IPS DF 6.9 (cell line): Measurements from ENCODE around the gene LMF1.
"Not testable (repeated sequence)": the region's sequence is repeated elsewhere in the genome, so short reads cannot be mapped to it uniquely, and the experiment has no call there.

Experiments used
- DNase-seq: peaks from one replicate; pipeline ENCODE4 v3.0.0-alpha.2; 2013; ENCODE audit warnings: low read depth, low spot score
- H3K27ac ChIP-seq: one replicate; pipeline ENCODE4 v1.5.1; 2013; ENCODE audit warnings: low read length, control low read depth
- H3K27me3 ChIP-seq: 2 replicates; pipeline ENCODE4 v1.6.1; 2013; ENCODE audit warnings: mild to moderate bottlenecking, low read length; ENCODE audit not compliant: control insufficient read depth, insufficient read depth
- H3K36me3 ChIP-seq: 2 replicates; pipeline ENCODE4 v1.6.1; 2013; ENCODE audit warnings: low read length; ENCODE audit not compliant: control insufficient read depth, insufficient read depth
- H3K4me1 ChIP-seq: 2 replicates; pipeline ENCODE4 v1.6.1; 2013; ENCODE audit warnings: low read length; ENCODE audit not compliant: control insufficient read depth, insufficient read depth
- H3K4me3 ChIP-seq: 2 replicates; pipeline ENCODE4 v1.5.1; 2013; ENCODE audit warnings: mild to moderate bottlenecking, low read length
- H3K9me3 ChIP-seq: 2 replicates; pipeline ENCODE4 v1.6.1; 2013; ENCODE audit warnings: low read length, inconsistent platforms; ENCODE audit not compliant: control insufficient read depth, insufficient read depth
- WGBS: extraction: QIAGEN DNeasy Blood & Tissue Kit; methylation state at CpG from one replicate; pipeline ENCODE4 v1.1.7; 2013; ENCODE audit warnings: mixed read lengths, missing lambda C conversion rate; ENCODE audit not compliant: insufficient read length, insufficient coverage; 5-methylcytosine and 5-hydroxymethylcytosine counted together

LMF1 gene

DNA sequence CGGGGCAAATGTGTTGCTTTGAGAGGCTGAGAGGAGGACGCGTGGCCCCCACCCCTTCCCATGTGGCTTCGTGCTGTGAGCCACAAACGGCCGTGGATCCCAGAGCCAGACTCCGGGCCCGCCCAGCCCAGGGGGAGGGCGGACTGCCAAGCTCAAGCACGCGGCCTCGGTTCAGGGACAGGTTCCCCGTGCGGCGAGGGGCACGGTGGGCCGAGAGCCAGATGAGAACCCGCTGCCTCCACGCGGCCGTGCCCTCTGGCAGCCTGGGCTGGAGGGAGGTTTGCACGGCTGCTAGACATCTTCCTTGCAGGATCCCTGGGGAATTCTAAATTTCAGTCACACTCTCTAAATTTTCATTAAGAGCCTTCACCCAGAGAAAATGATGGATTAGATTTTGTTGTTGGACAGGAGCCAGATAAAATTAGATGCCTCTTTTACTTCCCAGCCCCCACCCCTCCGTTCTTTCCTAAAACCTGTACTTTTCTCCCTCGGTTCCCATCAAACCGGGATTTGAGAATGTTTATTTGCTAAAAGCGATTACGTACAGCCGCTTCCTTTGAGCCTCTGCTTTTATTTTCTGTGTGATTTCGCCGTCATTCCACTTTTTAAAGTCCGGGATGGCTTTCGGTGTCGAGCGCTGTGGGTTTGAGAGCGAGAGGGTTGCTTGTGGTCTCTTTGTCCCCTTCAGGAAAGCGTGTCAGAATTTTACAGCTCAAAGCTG, 145.3 kb downstream of the LMF1 start:
- H3K4me1 ChIP-seq, result peaks cover 3% of the 10 kb centered on the region
- no peaks in the 10 kb centered on the region for H3K36me3 ChIP-seq
- no peaks in the 10 kb centered on the region for H3K27me3 ChIP-seq
- H3K4me3 ChIP-seq, result no peak overlapping the region
- DNase-seq, result no peak
- WGBS, result no CpG with 5 or more reads among the region's 36 CpGs
- no peaks in the 10 kb centered on the region for H3K9me3 ChIP-seq
- no peak overlapping the region for H3K27ac ChIP-seq

DNA sequence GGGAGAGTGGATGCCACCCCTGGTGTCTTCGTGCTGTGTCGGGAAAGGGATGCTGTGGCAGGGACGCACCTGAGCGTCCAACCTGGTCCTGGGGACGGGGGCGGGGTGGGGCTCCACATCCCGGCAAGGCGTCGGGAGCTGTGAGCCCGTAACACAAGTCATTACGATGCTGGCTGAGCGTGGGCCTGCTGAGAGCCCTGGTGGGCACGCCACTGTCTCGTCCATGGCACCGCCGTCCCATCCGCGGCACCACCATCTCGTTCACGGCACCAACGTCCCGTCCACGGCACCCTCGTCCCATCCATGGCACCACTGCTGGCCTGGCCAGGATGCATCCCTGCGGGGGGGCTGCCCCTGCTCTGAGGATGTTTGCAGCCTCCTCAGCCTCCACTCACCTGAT, 146.2 kb downstream of the LMF1 start:
- H3K4me3 ChIP-seq, result no peak overlapping the region
- no peaks in the 10 kb centered on the region for H3K36me3 ChIP-seq
- no peaks in the 10 kb centered on the region for H3K27me3 ChIP-seq
- no peak overlapping the region for H3K27ac ChIP-seq
- DNase-seq, result no peak
- WGBS, result no CpG with 5 or more reads among the region's 25 CpGs
- H3K9me3 ChIP-seq, result no peaks in the 10 kb centered on the region
- H3K4me1 ChIP-seq, result peaks cover 3% of the 10 kb centered on the region

DNA sequence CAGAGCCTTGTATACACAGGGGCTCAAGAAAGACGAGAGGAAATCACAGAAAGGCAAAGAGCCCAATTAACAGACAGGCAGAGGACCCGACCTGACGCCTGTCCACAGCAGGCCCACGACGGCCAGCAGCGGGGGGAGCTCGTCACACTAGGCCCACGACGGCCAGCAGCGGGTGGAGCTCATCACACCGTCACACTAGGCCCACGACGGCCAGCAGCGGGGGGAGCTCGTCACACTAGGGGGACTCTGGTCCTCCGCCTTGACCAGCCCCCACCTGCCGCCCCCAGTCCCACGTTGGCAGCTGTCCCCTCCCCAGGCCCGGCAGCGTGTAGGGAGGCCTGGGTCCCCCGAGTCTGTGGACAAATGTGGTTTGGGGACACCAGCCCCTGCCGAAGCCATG, 146.6 kb downstream of the LMF1 start:
- no CpG with 5 or more reads among the region's 22 CpGs for WGBS
- H3K9me3 ChIP-seq, result no peaks in the 10 kb centered on the region
- no peak for DNase-seq
- H3K27ac ChIP-seq, result no peak overlapping the region
- H3K36me3 ChIP-seq, result no peaks in the 10 kb centered on the region
- H3K4me3 ChIP-seq, result no peak overlapping the region
- peaks cover 3% of the 10 kb centered on the region for H3K4me1 ChIP-seq
- H3K27me3 ChIP-seq, result no peaks in the 10 kb centered on the region

DNA sequence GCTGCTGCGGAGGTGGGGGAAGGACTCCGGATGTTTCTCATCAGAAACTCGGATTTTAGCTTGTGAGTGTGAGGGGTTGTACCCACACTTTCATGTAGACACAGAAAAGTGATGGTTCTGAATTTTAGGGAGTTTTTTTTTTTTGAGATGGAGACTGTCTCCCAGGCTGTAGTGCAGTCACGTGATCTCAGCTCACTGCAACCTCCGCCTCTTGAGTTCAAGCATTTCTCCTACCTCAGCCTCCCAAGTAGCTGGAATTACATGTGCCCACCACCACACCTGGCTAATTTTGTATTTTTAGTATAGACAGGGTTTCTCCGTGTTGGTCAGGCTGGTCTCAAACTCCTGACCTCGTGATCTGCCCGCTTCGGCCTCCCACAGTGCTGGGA, 147.9 kb downstream of the LMF1 start:
- Histone ChIP-seq H3K27me3 (no peaks in the 10 kb centered on the region), H3K4me3 (no peak overlapping the region), H3K9me3 (no peaks in the 10 kb centered on the region), H3K4me1 (peaks cover 3% of the 10 kb centered on the region), H3K36me3 (no peaks in the 10 kb centered on the region), H3K27ac (no peak overlapping the region)
- WGBS, result no CpG with 5 or more reads among the region's 9 CpGs
- DNase-seq, result no peak

DNA sequence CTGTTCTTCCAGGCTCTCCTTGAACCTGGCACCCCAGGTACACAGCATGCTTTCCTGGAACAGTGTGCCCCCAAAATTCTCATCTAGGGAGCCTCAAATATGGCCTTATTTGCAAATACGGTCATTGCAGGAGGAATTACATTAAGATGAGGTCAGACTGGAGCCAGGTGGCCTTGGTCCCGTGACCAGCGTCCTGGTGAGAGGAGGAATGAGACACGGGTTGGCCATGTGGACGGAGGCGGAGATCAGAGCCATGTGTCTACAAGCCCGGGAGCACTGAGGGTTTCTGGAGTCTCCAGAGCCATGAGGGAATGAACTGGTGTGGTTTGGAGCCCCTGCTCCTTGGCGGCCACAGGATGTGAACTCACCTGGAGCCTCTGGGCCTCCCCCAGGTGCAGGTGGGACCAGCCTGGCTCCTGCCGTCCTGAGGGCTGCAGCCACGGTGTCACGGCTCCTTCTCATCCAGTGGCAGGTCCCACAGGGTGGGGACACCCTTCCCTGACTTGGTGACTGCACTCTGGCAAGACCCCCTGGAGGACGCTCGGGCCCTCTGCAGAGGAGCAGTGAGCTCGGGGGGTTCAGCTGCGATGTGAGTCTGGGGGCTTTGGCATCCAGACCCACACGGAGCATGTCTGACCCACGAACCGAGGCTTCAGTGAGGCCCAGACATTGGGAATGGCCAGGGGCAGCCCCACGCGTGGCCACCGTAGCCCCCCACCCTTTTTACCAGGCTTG, 148.4 kb downstream of the LMF1 start:
- Histone ChIP-seq H3K27ac (no peak overlapping the region), H3K4me1 (peaks cover 3% of the 10 kb centered on the region), H3K9me3 (no peaks in the 10 kb centered on the region), H3K27me3 (no peaks in the 10 kb centered on the region), H3K36me3 (no peaks in the 10 kb centered on the region), H3K4me3 (no peak overlapping the region)
- no peak for DNase-seq
- WGBS, result no CpG with 5 or more reads among the region's 21 CpGs

DNA sequence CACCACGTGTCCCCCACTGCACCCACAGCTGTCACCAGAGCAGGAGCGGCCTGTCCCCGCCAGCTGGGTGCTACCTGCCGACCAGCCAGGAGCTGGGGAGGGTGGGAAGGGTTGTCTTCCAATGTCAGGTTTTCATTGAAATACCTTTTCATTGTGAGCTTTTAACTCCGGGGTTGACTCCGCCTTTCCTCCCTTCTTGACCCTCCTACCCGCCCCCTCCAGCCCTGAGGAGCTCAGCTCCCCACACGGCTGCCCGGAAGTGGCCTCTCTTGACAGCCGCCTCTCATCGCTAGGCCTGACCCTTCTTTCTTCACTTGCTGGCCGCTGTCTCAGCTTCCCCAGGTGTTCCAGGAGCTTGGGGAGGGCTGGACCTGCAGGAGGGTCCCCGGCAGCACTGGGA, 149.0 kb downstream of the LMF1 start:
- Histone ChIP-seq H3K36me3 (no peaks in the 10 kb centered on the region), H3K4me1 (peaks cover 3% of the 10 kb centered on the region), H3K4me3 (no peak overlapping the region), H3K27me3 (no peaks in the 10 kb centered on the region), H3K27ac (no peak overlapping the region), H3K9me3 (no peaks in the 10 kb centered on the region)
- no peak for DNase-seq
- WGBS, result no CpG with 5 or more reads among the region's 13 CpGs

DNA sequence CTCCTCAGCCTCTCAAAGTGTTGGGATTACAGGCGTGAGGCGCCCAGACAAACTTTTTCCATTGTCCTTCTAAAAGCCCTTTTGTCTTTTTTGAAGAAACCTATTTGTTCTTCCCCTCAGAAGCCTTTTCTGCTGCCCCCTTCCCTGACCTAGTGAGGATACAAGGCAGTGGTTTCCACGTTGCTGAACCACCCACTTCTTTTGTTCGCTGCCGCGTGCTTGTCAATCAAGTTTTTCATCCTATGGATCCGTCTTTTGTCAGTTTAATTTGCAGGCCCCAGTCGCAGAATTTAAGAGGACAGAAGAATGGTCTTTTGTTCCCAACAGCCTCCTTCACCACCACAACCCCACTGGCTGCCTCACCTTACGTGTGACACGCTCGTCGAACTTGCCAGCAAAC, 150.0 kb downstream of the LMF1 start:
- H3K27me3 ChIP-seq, result no peaks in the 10 kb centered on the region
- H3K27ac ChIP-seq, result no peak overlapping the region
- H3K4me1 ChIP-seq, result peaks cover 3% of the 10 kb centered on the region
- no peaks in the 10 kb centered on the region for H3K9me3 ChIP-seq
- no peak for DNase-seq
- no peaks in the 10 kb centered on the region for H3K36me3 ChIP-seq
- H3K4me3 ChIP-seq, result no peak overlapping the region
- no CpG with 5 or more reads among the region's 12 CpGs for WGBS

DNA sequence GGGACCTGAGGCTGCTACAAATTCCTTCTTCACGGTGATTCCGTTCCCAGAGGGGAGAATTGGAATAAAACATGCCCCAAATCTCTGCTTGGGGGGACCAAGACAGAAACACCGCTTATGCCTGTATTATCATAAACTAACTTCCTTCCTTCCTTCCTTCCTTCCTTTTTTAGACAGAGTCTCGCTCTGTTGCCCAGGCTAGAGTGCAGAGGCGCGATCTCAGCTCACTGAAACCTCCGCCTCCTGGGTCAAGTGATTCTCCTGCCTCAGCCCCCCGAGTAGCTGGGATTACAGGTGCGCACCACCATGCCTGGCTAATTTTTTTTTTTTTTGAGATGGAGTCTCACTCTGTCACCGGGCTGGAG, 150.8 kb downstream of the LMF1 start:
- not testable (repeated sequence) for H3K36me3 ChIP-seq, H3K27me3 ChIP-seq, H3K27ac ChIP-seq, DNase-seq, H3K9me3 ChIP-seq, H3K4me3 ChIP-seq, H3K4me1 ChIP-seq
- no CpG with 5 or more reads among the region's 10 CpGs for whole genome bisulfite sequencing

DNA sequence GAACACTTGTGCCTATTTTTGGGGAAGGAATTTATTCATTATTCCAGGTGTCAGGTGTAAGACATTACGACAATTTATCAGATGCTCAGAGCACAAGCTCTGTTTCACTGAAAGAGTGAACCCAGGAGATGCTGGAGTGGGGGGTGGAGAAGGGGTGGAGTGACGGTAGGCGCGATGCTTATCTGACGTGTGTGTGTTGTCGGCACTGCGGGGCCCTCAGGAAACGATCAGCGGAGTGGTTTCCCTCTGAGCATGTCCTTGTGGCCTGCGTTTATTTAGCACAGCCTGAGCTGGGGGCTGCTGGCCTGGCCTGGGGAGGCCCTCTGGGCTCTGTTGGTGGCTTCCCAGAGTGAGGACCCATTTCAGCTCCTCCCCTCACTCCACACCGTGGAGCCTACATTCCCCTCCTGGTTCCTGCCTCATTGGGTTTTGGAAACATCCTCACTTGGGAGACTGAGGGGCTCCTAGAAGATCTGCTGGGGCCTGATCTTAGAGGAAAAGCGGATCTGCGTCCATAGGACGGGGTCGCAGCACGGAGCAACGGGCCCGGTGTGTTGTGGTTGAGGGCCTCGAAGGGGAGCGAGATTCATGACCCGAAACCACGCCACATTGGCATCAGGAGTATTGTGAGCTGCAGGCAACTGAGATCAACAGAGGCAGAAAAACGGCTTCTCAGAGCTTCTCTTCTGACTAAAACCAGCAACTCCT, 151.3 kb downstream of the LMF1 start:
- Histone ChIP-seq H3K4me1 (peaks cover 3% of the 10 kb centered on the region; the same call in 1 of the 2 replicates), H3K4me3 (no peak overlapping the region), H3K36me3 (no peaks in the 10 kb centered on the region), H3K27me3 (no peaks in the 10 kb centered on the region), H3K27ac (no peak overlapping the region), H3K9me3 (no peaks in the 10 kb centered on the region)
- WGBS, result no CpG with 5 or more reads among the region's 23 CpGs
- DNase-seq, result no peak

DNA sequence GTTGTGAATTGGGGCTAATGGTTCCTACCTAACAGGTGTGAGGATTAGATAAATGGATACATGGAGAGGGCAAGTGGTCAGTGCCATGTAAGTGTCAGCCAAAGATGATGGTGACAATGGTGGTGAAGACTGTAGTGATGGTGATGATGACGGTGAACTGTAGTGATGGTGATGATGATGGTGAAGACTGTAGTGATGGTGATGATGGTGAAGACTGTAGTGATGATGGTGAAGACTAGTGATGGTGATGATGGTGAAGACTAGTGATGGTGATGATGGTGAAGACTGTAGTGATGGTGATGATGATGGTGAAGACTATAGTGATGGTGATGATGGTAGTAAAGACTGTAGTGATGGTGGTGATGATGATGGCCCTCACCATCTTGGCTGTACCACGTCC, 152.2 kb downstream of the LMF1 start:
- Histone ChIP-seq H3K36me3 (no peaks in the 10 kb centered on the region), H3K27me3 (no peaks in the 10 kb centered on the region)
- no CpG with 5 or more reads among the region's 2 CpGs for WGBS

More for the DNA sequence above, 152.2 kb downstream of the LMF1 start:
- no peak for DNase-seq
- Histone ChIP-seq H3K4me3 (no peak overlapping the region), H3K4me1 (peaks cover 3% of the 10 kb centered on the region; the same call in 1 of the 2 replicates), H3K27ac (no peak overlapping the region), H3K9me3 (no peaks in the 10 kb centered on the region)
